PC-3 (cell line): ENCODE data around the gene SSRP1.

ENCODE experiments used
- EZH2 ChIP-seq: fragments of 300-600 bp; sonication (generic); IDR thresholded peaks from one replicate; pipeline ENCODE4 v1.6.1; 2017; ENCODE audit warnings: antibody characterized with exemption, mild to moderate bottlenecking, low read length; ENCODE audit not compliant: unreplicated experiment
- EZH2phosphoT487 ChIP-seq: fragments of 300-600 bp; sonication (generic); IDR thresholded peaks from 2 replicates; pipeline ENCODE4 v1.6.1; 2018; ENCODE audit warnings: mild to moderate bottlenecking, antibody characterized with exemption, low read length, borderline replicate concordance
- TF ChIP-seq, protein P1 (sequence below): fragments of 300-600 bp; sonication (generic); conservative IDR thresholded peaks from 2 replicates; pipeline ENCODE4 v1.5.1; 2017; ENCODE audit warnings: antibody characterized with exemption, low read depth, mild to moderate bottlenecking, low read length

- TF ChIP-seq EZH2phosphoT487 (no peak), EZH2 (no peak)
- TF ChIP-seq, protein P1, sequence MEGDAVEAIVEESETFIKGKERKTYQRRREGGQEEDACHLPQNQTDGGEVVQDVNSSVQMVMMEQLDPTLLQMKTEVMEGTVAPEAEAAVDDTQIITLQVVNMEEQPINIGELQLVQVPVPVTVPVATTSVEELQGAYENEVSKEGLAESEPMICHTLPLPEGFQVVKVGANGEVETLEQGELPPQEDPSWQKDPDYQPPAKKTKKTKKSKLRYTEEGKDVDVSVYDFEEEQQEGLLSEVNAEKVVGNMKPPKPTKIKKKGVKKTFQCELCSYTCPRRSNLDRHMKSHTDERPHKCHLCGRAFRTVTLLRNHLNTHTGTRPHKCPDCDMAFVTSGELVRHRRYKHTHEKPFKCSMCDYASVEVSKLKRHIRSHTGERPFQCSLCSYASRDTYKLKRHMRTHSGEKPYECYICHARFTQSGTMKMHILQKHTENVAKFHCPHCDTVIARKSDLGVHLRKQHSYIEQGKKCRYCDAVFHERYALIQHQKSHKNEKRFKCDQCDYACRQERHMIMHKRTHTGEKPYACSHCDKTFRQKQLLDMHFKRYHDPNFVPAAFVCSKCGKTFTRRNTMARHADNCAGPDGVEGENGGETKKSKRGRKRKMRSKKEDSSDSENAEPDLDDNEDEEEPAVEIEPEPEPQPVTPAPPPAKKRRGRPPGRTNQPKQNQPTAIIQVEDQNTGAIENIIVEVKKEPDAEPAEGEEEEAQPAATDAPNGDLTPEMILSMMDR = no peak
Measured at GRCh38 chr11:57303280-57303989, 32.3 kb downstream of the SSRP1 start.
